ENCODE results near the gene PRDX5.
"Not testable (repeated sequence)": the region's sequence is repeated elsewhere in the genome, so short reads cannot be mapped to it uniquely, and the experiment has no call there.

Gene PRDX5

DNA sequence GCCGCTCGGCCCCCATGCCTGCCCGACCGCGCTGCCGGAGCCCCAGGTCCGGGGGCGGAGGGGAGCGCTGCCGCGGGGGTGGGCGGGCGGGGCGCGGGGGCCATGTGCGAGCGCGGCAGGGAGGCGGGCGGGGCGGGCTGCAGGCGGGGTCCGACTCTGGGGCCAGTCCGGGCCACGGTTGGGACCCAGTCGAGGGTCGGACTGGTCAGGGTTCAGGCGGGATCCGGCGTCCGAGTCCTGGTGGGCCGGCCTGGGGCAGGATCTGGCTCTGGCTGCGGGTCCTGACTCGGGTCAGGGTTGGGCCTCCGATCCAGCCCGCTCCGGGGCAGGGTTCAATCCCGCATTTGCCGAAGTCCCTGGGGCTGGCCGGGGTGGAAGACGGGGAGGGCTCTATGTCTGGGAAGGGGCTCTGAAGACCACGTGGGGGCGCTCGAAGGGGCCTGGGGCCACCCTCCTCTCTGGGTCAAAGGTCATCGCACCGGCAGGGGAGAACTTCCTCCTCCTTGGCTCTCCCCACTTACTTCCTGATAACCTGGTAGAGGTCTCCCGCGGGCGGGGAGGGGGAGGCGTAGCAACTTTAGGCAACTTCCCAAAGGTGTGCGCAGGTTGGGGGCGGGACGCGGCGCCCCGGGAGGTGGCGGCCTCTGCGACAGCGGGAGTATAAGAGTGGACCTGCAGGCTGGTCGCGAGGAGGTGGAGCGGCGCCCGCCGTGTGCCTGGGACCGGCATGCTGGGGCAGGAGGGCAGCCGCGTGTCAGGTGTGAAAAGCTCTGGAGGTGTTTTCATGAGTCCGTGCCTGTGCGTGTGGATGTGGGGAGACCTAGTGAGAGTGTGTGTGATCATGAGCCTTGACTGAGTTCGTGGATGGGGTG lies 12.0 kb upstream of the PRDX5 start:
- no peak for DNase-seq (ENCODE audit: low spot score)

DNA sequence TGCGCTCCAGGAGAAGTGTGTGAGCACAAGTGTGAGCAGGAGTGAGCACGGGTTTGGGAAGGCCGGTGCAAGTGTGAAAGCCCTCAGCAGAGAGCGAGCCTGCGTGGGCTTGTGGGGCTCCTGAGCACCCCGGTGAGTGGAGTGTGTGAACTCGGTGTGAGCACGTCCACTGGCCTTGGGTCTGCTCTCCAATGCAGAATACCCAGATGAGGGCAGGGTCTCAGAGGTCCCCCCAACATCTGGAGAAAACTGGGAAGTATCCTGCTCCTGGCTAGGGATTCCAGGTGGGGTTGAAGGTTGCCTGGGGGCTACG lies 11.4 kb upstream of the PRDX5 start:
- DNase-seq (ENCODE audit: low spot score): no peak

GRCh38 chr11:64306876-64307622 lies 10.9 kb upstream of the PRDX5 start:
- DNase-seq (ENCODE audit: low spot score): no peak

DNA sequence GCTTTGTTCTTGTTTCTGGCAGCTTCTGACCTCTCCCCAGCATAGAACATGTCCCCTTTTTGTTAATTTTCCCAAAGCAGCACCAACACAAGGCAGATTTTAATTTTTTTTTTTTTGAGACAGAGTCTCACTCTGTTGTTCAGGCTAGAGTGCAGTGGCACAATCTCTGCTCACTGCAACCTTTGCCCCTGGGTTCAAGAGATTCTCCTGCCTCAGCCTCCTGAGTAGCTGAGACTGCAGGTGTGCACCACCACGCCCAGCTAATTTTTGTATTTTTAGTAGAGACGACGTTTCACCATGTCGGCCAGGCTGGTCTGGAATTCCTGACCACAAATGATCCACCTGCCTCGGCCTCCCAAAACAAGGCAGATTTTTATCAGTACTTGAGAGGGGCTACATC lies 10.1 kb upstream of the PRDX5 start:
- DNase-seq (ENCODE audit: low spot score): not testable (repeated sequence)

DNA sequence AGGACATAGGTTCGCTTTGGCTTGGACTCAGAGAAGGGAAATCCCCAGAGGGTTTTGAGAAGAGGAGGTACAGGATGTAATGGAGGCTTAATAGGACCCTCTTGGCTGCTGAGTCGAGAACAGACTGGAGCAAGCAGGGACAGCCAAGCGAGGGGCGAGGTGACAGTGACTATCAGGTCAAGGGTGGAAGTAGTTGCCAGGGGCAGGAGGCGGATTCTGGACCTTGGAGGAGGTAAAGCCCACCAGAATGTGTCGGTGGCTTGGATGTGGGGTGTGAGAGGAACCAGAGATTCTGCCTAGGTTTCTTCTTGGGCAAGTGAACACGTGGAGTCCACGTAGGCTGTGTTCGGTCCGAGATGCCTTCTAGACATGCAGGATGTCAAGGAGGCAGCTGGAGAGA lies 5.0 kb upstream of the PRDX5 start:
- DNase-seq (ENCODE audit: low spot score): no peak

DNA sequence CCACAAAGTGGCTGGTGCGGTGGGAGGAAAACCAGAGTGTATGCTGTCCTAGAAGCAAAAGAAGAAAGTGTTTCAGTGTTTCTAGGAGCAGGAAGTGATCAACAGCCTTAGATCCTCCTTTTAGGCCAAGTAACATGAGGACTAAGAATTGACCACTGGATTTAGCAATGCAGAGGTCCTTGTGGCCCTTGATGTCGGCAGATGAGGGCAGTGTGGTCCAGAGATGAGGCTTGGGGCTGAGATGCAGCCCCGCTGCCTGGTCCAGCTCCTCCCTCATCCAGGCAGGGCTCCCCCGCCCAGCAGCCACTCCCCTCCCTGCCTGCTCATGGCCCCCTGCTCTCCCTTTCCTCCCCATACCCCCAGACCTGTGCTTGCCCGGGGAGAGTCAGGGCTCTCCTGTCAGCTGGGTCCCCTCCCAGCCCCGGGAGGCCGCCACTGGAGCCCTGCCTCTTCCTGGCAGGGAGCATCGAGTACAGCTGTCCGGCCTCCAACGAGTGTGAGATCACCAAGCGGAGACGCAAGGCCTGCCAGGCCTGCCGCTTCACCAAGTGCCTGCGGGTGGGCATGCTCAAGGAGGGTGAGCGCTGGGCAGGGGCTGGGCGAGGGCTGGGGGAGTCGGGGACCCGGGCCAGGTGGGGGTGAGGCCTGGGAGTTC lies 4.3 kb upstream of the PRDX5 start:
- no peak for DNase-seq (ENCODE audit: low spot score)

GRCh38 chr11:64314146-64314804 lies 3.6 kb upstream of the PRDX5 start:
- no peak for DNase-seq (ENCODE audit: low spot score)

GRCh38 chr11:64314805-64315561 lies 2.9 kb upstream of the PRDX5 start:
- DNase-seq (ENCODE audit: low spot score): no peak

DNA sequence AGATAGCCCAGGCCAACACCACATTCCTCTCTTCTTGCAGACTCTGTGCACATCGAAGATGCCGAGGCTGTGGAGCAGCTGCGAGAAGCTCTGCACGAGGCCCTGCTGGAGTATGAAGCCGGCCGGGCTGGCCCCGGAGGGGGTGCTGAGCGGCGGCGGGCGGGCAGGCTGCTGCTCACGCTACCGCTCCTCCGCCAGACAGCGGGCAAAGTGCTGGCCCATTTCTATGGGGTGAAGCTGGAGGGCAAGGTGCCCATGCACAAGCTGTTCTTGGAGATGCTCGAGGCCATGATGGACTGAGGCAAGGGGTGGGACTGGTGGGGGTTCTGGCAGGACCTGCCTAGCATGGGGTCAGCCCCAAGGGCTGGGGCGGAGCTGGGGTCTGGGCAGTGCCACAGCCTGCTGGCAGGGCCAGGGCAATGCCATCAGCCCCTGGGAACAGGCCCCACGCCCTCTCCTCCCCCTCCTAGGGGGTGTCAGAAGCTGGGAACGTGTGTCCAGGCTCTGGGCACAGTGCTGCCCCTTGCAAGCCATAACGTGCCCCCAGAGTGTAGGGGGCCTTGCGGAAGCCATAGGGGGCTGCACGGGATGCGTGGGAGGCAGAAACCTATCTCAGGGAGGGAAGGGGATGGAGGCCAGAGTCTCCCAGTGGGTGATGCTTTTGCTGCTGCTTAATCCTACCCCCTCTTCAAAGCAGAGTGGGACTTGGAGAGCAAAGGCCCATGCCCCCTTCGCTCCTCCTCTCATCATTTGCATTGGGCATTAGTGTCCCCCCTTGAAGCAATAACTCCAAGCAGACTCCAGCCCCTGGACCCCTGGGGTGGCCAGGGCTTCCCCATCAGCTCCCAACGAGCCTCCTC lies 2.0 kb upstream of the PRDX5 start:
- not testable (repeated sequence) for DNase-seq (ENCODE audit: low spot score)

GRCh38 chr11:64316672-64317324 lies 1.1 kb upstream of the PRDX5 start:
- peak; percentile 42 for DNase-seq (ENCODE audit: low spot score)

GRCh38 chr11:64317325-64317960 lies 478 bp upstream of the PRDX5 start, which contains the start of gene TRMT112:
TRMT112 (minus strand) TSS chr11:64317559; CDS start chr11:64317526, 33 bp downstream.
- peak; percentile 86 for DNase-seq (ENCODE audit: low spot score)

- DNase-seq (ENCODE audit: low spot score): no peak
These were observed 1.1 kb downstream of the PRDX5 start for GRCh38 chr11:64318766-64319761.

DNA sequence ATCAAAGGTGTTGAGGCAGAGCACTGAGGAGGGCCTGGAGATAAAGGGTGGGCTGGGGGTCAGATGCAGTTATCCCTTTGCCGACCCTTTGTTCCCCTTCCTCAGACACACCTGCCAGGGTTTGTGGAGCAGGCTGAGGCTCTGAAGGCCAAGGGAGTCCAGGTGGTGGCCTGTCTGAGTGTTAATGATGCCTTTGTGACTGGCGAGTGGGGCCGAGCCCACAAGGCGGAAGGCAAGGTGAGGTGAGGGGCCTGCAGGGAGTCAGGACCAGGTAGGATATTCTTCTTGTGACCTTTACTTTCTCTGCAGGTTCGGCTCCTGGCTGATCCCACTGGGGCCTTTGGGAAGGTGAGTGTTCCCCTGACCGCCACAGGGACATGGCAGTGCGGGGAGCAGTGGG lies 2.6 kb downstream of the PRDX5 start:
- no peak for DNase-seq (ENCODE audit: low spot score)

- no peak for DNase-seq (ENCODE audit: low spot score)
These were observed 3.1 kb downstream of the PRDX5 start for GRCh38 chr11:64321026-64321425.

- DNase-seq (ENCODE audit: low spot score): no peak
These were observed 3.6 kb downstream of the PRDX5 start for GRCh38 chr11:64321533-64321932.

DNA sequence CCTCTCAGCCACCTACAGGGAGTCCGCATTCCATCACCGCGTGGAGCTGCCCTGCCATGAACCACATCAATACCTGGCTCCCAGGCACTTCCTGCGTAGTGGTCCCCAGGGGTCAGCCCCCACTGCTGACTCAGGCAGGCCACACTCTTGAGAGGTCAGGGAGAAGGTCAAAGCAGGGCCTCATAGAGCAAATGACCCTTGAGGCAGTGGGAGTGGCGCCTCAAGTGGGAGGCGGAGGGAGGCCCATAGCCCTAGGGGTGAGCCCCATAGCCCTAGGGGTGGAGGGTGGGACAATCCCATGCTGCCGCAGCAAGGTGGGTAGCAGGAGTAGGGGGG lies 5.0 kb downstream of the PRDX5 start:
- DNase-seq (ENCODE audit: low spot score): no peak

- no peak for DNase-seq (ENCODE audit: low spot score)
These were observed 5.5 kb downstream of the PRDX5 start for GRCh38 chr11:64323373-64323772.

DNA sequence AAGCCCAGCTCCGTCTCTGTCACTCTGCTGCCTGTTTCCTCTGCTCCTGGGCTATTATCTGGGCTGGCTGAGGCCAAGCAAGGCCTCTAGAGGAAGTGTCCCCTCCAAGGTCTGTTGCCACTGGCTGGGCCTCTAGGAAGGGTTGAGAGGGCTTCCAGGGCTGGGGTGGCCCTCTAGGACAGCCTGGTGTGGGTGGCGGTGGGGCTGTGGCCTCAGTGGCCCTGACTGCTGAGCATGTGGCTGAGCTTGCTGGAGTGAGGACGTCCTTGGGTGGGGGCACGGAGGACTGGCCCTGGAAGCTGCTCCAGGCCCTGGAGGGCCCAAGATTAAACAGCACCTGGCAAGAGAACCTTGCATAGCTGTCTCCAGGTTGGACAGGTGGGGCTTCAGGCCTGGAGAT lies 6.1 kb downstream of the PRDX5 start:
- not testable (repeated sequence) for DNase-seq (ENCODE audit: low spot score)
